Uterus (tissue), 2 donors: Measurements from ENCODE around the gene PANX2.

Experiments used
- CTCF ChIP-seq, 4 experiments: fragments of 200-600 bp in 2 of 4; fragments of 450-650 bp in 2 of 4; sonication (generic) in 2 of 4; IDR thresholded peaks; one replicate each; pipeline ENCODE4 v1.5.1; 2016 to 2019; ENCODE audit warnings: antibody characterized with exemption in 4 of 4, mild to moderate bottlenecking in 2 of 4, moderate library complexity in 1 of 4
- POLR2A ChIP-seq, 2 donors: fragments of 450-650 bp; IDR thresholded peaks; one replicate each; pipeline ENCODE4 v1.6.1; 2016; ENCODE audit warnings: antibody characterized with exemption in 2 of 2, mild to moderate bottlenecking in 1 of 2, moderate library complexity in 1 of 2

- TF ChIP-seq CTCF (IDR thresholded peaks at IDR 0.05) (peak in 1 of 4 experiments; percentile 6), POLR2A (IDR thresholded peaks at IDR 0.05) (peak; percentile 74 to 91)
These were observed 30.1 kb downstream of the PANX2 start, which contains the start of gene SELENOO for GRCh38 chr22:50200461-50201190.
